ENCODE measurements around the gene CACNB4.

GRCh38 chr2:152103271-152103670 is 4.4 kb upstream of the CACNB4 start:
- TF ChIP-seq MYC (IDR thresholded peaks at IDR 0.05; ENCODE audit: insufficient read depth, insufficient read length, insufficient replicate concordance, low read length, severe bottlenecking) (no peak), CTCF (IDR thresholded peaks at IDR 0.05 in 2 of 3, conservative IDR thresholded peaks at IDR 0.05 in 1 of 3; ENCODE audit: control insufficient read depth in 2 of 3, extremely low read depth in 1 of 3, insufficient read depth in 1 of 3, low read depth in 3 of 3, low read length in 3 of 3) (no peak), POLR2A (IDR thresholded peaks at IDR 0.05; ENCODE audit: low read depth, low read length) (no peak), SIN3A (IDR thresholded peaks at IDR 0.05; ENCODE audit: low read depth, low read length) (no peak), ZZZ3 (IDR thresholded peaks at IDR 0.05; ENCODE audit: control insufficient read depth, insufficient read length, low read depth) (no peak), TARDBP (IDR thresholded peaks at IDR 0.05; ENCODE audit: borderline replicate concordance) (no peak), USF2 (IDR thresholded peaks at IDR 0.05; ENCODE audit: borderline replicate concordance, low read depth, low read length) (no peak), CHD1 (IDR thresholded peaks at IDR 0.05; ENCODE audit: low read depth, low read length) (no peak), ZNF24 (IDR thresholded peaks at IDR 0.05) (no peak), GABPA (IDR thresholded peaks at IDR 0.05; ENCODE audit: low read depth) (no peak), NFYA (IDR thresholded peaks at IDR 0.05; ENCODE audit: borderline replicate concordance, low read depth, low read length) (no peak), NFYB (IDR thresholded peaks at IDR 0.05; ENCODE audit: insufficient read depth, low read depth, low read length) (no peak)
